Naive thymus-derived CD8-positive, alpha-beta T cell (primary cell): Measurements from ENCODE around the gene AGAP6. TPM values are rescaled to one million over a fixed set of nuclear protein-coding genes. Genes with fewer than 3 reads are reported as not detected.
"Not testable (repeated sequence)": the region's sequence is repeated elsewhere in the genome, so short reads cannot be mapped to it uniquely, and the experiment has no call there.

Experiments used
- ATAC-seq, 2 donors: fragments of 150-1000 bp; cut with Tn5 transposase in 1 of 2; sonication (Bioruptor Pico), chemical (Tn5 transposase) in 1 of 2; 1 replicate in 1 of 2; 2 replicates in 1 of 2; pipeline ENCODE4 v1.10.0; 2021; ENCODE audit warnings: mild to moderate bottlenecking in 2 of 2, moderate library complexity in 2 of 2
- POLR2A ChIA-PET: fragments of 350-600 bp; sonication (Branson Sonifier 250); formaldehyde crosslinking; loops from one replicate; lab custom pipeline; 2021; ENCODE audit warnings: antibody characterized with exemption; lab: Charles Lee
- DNase-seq, 10 donors: peaks; one replicate each; pipeline versions ENCODE4 v3.0.0 to v3.0.0-alpha.2; 2020 to 2022
- H3K27ac Mint-ChIP-seq, 10 donors: one replicate each; pipeline ENCODE4 v1.8.0; 2020 to 2022; ENCODE audit warnings: mild to moderate bottlenecking in 10 of 10, mixed read lengths in 10 of 10, moderate library complexity in 4 of 10, inconsistent platforms in 1 of 10
- H3K27me3 Mint-ChIP-seq, 5 donors: one replicate each; pipeline ENCODE4 v1.8.0; 2021 to 2022; ENCODE audit warnings: mixed read lengths in 5 of 5
- H3K36me3 Mint-ChIP-seq, 3 donors: one replicate each; pipeline ENCODE4 v1.8.0; 2020 to 2022; ENCODE audit warnings: mixed read lengths in 3 of 3, mild to moderate bottlenecking in 2 of 3, inconsistent platforms in 1 of 3
- H3K4me1 Mint-ChIP-seq, 4 donors: one replicate each; pipeline ENCODE4 v1.8.0; 2021 to 2022; ENCODE audit warnings: mixed read lengths in 4 of 4
- H3K4me3 Mint-ChIP-seq, 10 donors: one replicate each; pipeline ENCODE4 v1.8.0; 2020 to 2022; ENCODE audit warnings: mild to moderate bottlenecking in 10 of 10, mixed read lengths in 10 of 10, moderate library complexity in 6 of 10, inconsistent platforms in 1 of 10
- H3K9me3 Mint-ChIP-seq, 9 donors: one replicate each; pipeline ENCODE4 v1.8.0; 2020 to 2022; ENCODE audit warnings: mixed read lengths in 9 of 9, mild to moderate bottlenecking in 3 of 9, inconsistent platforms in 1 of 9, moderate library complexity in 1 of 9
- polyA plus RNA-seq, 3 donors: library from polyadenylated mRNA; unstranded; fragments of 300-500 nt; fragmentation: Illumina TruSeq; gene quantifications; one replicate each; pipeline ENCODE4 v1.2.3, GENCODE V29; 2021
- total RNA-seq, 8 experiments: library from RNA in 2 of 8; stranded (reverse) in 2 of 8; gene quantifications; one replicate each; pipeline ENCODE4 v1.2.3 and lab custom pipeline; 2021 to 2026

AGAP6 gene
- total and polyA plus RNA-seq, 5 experiments from 2014 or later = 0.47 to 28.6 (median 2.7) TPM

GRCh38 chr10:49987207-49987606 is 999 bp upstream of the AGAP6 start:
- ATAC-seq, H3K4me1 Mint-ChIP-seq, POLR2A ChIA-PET, H3K27ac Mint-ChIP-seq, DNase-seq, H3K9me3 Mint-ChIP-seq, H3K27me3 Mint-ChIP-seq, H3K4me3 Mint-ChIP-seq: not testable (repeated sequence)
- peaks cover 0 to 35% (median 1%) of the 10 kb centered on the region in 3 donors for H3K36me3 Mint-ChIP-seq

GRCh38 chr10:49995321-49995720 is 7.1 kb downstream of the AGAP6 start:
- H3K27ac Mint-ChIP-seq, ATAC-seq, H3K4me3 Mint-ChIP-seq, POLR2A ChIA-PET, H3K4me1 Mint-ChIP-seq, H3K9me3 Mint-ChIP-seq, DNase-seq, H3K27me3 Mint-ChIP-seq: not testable (repeated sequence)
- H3K36me3 Mint-ChIP-seq = peaks cover 0 to 30% (median 3%) of the 10 kb centered on the region in 3 donors

GRCh38 chr10:50014024-50014423 is 25.8 kb downstream of the AGAP6 start:
- H3K27me3 Mint-ChIP-seq, H3K4me3 Mint-ChIP-seq, H3K4me1 Mint-ChIP-seq, H3K27ac Mint-ChIP-seq, DNase-seq, H3K36me3 Mint-ChIP-seq, POLR2A ChIA-PET, H3K9me3 Mint-ChIP-seq, ATAC-seq: not testable (repeated sequence)

GRCh38 chr10:50015596-50016220 is 27.5 kb downstream of the AGAP6 start:
- H3K27me3 Mint-ChIP-seq, POLR2A ChIA-PET, H3K4me1 Mint-ChIP-seq, H3K27ac Mint-ChIP-seq, ATAC-seq, H3K4me3 Mint-ChIP-seq, H3K36me3 Mint-ChIP-seq, DNase-seq, H3K9me3 Mint-ChIP-seq: not testable (repeated sequence)

GRCh38 chr10:50016926-50017325 is 28.7 kb downstream of the AGAP6 start:
- H3K9me3 Mint-ChIP-seq, DNase-seq, H3K4me1 Mint-ChIP-seq, ATAC-seq, H3K36me3 Mint-ChIP-seq, H3K4me3 Mint-ChIP-seq, POLR2A ChIA-PET, H3K27ac Mint-ChIP-seq, H3K27me3 Mint-ChIP-seq: not testable (repeated sequence)

GRCh38 chr10:50017646-50018045 is 29.4 kb downstream of the AGAP6 start:
- DNase-seq, H3K4me1 Mint-ChIP-seq, H3K36me3 Mint-ChIP-seq, POLR2A ChIA-PET, H3K4me3 Mint-ChIP-seq, H3K27ac Mint-ChIP-seq, H3K27me3 Mint-ChIP-seq, H3K9me3 Mint-ChIP-seq, ATAC-seq: not testable (repeated sequence)

GRCh38 chr10:50019279-50019678 is 31.1 kb downstream of the AGAP6 start:
- H3K4me3 Mint-ChIP-seq, H3K27ac Mint-ChIP-seq, POLR2A ChIA-PET, ATAC-seq, H3K4me1 Mint-ChIP-seq, H3K9me3 Mint-ChIP-seq, DNase-seq, H3K27me3 Mint-ChIP-seq, H3K36me3 Mint-ChIP-seq: not testable (repeated sequence)

- ATAC-seq, H3K4me3 Mint-ChIP-seq, H3K9me3 Mint-ChIP-seq, H3K4me1 Mint-ChIP-seq, POLR2A ChIA-PET, DNase-seq, H3K36me3 Mint-ChIP-seq, H3K27ac Mint-ChIP-seq: not testable (repeated sequence)
- peaks cover 3 to 20% (median 7%) of the 10 kb centered on the region in 5 donors for H3K27me3 Mint-ChIP-seq
Observed at GRCh38 chr10:50020451-50021024, 32.3 kb downstream of the AGAP6 start.

GRCh38 chr10:50021646-50022045 is 33.4 kb downstream of the AGAP6 start:
- ATAC-seq = no peak

GRCh38 chr10:50024716-50025383 is 36.6 kb downstream of the AGAP6 start:
- H3K4me1 Mint-ChIP-seq, ATAC-seq, DNase-seq, H3K4me3 Mint-ChIP-seq, POLR2A ChIA-PET, H3K36me3 Mint-ChIP-seq, H3K27ac Mint-ChIP-seq, H3K9me3 Mint-ChIP-seq: not testable (repeated sequence)
- H3K27me3 Mint-ChIP-seq = peaks cover 16 to 43% (median 27%) of the 10 kb centered on the region in 5 donors

More at GRCh38 chr10:50021646-50022045, 33.4 kb downstream of the AGAP6 start:
- Mint-ChIP-seq H3K4me3 (no peak overlapping the region), H3K9me3 (no peaks in the 10 kb centered on the region), H3K27ac (no peak overlapping the region), H3K36me3 (peaks cover 0 to 4% (median 0%) of the 10 kb centered on the region in 3 donors), H3K27me3 (peaks cover 13 to 31% (median 18%) of the 10 kb centered on the region in 5 donors), H3K4me1 (peaks cover 0 to 2% (median 0%) of the 10 kb centered on the region in 4 donors)
- no peak for DNase-seq
- POLR2A ChIA-PET = no interaction called here

- Mint-ChIP-seq H3K27me3 (peaks cover 16 to 43% (median 27%) of the 10 kb centered on the region in 5 donors), H3K4me3 (no peak overlapping the region), H3K27ac (no peak overlapping the region), H3K4me1 (peaks cover 0 to 2% (median 0%) of the 10 kb centered on the region in 4 donors), H3K9me3 (no peaks in the 10 kb centered on the region), H3K36me3 (peaks cover 0 to 4% (median 0%) of the 10 kb centered on the region in 3 donors)
- no peak for ATAC-seq
- POLR2A ChIA-PET = no interaction called here
- no peak for DNase-seq
Observed at GRCh38 chr10:50025627-50026026, 37.4 kb downstream of the AGAP6 start.

- ATAC-seq (no peak), DNase-seq (no peak)
- peaks cover 0 to 2% (median 0%) of the 10 kb centered on the region in 4 donors for H3K4me1 Mint-ChIP-seq
- POLR2A ChIA-PET = no interaction called here
- peaks cover 16 to 43% (median 27%) of the 10 kb centered on the region in 5 donors for H3K27me3 Mint-ChIP-seq
- H3K4me3 Mint-ChIP-seq = no peak overlapping the region
- no peak overlapping the region for H3K27ac Mint-ChIP-seq
- peaks cover 0 to 4% (median 0%) of the 10 kb centered on the region in 3 donors for H3K36me3 Mint-ChIP-seq
- no peaks in the 10 kb centered on the region for H3K9me3 Mint-ChIP-seq
Observed at GRCh38 chr10:50027195-50027594, 39.0 kb downstream of the AGAP6 start.

- POLR2A ChIA-PET = no interaction called here
- ATAC-seq (no peak), DNase-seq (no peak)
- Mint-ChIP-seq H3K27me3 (peaks cover 0 to 11% (median 0%) of the 10 kb centered on the region in 5 donors), H3K4me1 (no peaks in the 10 kb centered on the region), H3K9me3 (no peaks in the 10 kb centered on the region), H3K27ac (no peak overlapping the region), H3K4me3 (no peak overlapping the region), H3K36me3 (peaks cover 0 to 3% (median 0%) of the 10 kb centered on the region in 3 donors)
Observed at GRCh38 chr10:50033481-50033880, 45.3 kb downstream of the AGAP6 start.
